ENCODE data around the gene ASB9.
"Not testable (repeated sequence)": the region's sequence is repeated elsewhere in the genome, so short reads cannot be mapped to it uniquely, and the experiment has no call there.

ASB9 gene

DNA sequence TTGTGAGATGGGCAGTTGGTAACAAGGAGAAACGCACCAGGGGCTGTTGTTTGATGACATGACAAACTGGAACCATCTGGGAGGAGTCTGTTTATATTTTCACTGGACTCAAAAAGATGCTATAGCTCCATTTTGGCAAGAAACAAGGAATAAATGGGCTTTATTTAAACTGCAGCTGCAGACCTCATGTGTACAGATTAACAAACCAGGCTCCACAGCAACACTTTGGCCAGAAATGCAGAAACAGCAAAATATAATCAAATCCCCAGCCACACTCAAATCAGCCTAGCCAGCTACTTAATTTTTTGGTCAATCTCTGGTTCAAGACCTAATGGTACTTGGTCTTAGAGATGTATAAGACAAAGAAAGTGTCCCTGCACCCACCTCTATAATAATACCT is 52.7 kb downstream of the ASB9 start:
- Mint-ChIP-seq H3K27me3 (no peaks in the 10 kb centered on the region), H3K4me3 (no peak overlapping the region), H3K9me3 (no peaks in the 10 kb centered on the region), H3K4me1 (no peaks in the 10 kb centered on the region), H3K27ac (no peak overlapping the region), H3K36me3 (no peaks in the 10 kb centered on the region)
- no peak for DNase-seq
- CTCF ChIA-PET, result no interaction called here

DNA sequence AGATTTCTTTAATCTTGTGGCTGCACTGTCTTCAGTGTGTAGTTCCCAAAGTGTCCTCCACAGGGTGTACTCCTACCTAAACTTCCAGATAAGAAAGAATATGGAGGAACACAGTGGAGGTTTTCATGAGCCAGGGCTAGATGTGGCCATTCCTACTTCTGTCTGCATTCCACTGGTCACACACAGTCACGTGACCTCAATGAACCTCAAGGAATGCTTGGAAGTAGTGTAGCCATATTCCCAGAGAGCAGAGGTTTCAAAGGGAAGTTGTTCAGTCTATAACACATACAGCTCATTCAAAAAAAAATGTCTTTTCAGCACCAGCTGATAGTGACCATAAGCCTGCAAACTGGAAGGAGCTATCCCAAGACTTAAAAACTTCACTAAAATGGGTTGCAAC is 53.6 kb downstream of the ASB9 start:
- DNase-seq, result no peak
- Mint-ChIP-seq H3K36me3 (no peaks in the 10 kb centered on the region), H3K27me3 (no peaks in the 10 kb centered on the region), H3K9me3 (no peaks in the 10 kb centered on the region), H3K27ac (no peak overlapping the region), H3K4me1 (no peaks in the 10 kb centered on the region), H3K4me3 (no peak overlapping the region)
- CTCF ChIA-PET, result no interaction called here

GRCh38 chrX:15215366-15215765 is 54.5 kb downstream of the ASB9 start:
- no peak for DNase-seq
- H3K27ac Mint-ChIP-seq, result no peak overlapping the region
- H3K9me3 Mint-ChIP-seq, result no peaks in the 10 kb centered on the region
- no peaks in the 10 kb centered on the region for H3K4me1 Mint-ChIP-seq
- CTCF ChIA-PET, result no interaction called here
- H3K27me3 Mint-ChIP-seq, result no peaks in the 10 kb centered on the region
- no peaks in the 10 kb centered on the region for H3K36me3 Mint-ChIP-seq
- no peak overlapping the region for H3K4me3 Mint-ChIP-seq

DNA sequence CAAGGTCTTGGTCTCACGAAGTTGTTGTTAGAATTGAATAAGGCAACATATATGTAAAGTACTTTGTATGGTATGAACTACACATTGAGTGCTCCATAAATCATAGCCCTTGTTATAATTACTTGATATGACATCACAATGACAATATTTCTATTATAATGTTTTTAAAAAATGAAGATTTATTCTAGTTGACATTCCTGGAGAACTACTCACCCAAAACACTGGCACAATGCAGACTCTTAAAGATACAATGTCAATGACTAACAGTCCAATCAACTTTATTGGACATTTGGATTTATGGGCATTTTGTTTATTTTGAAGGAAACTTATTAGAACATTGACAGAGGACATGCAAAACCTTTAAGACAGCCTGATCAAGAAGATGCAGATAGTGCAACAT is 55.3 kb downstream of the ASB9 start:
- Mint-ChIP-seq H3K4me1 (no peaks in the 10 kb centered on the region), H3K27ac (no peak overlapping the region), H3K9me3 (no peaks in the 10 kb centered on the region), H3K27me3 (no peaks in the 10 kb centered on the region), H3K4me3 (no peak overlapping the region), H3K36me3 (no peaks in the 10 kb centered on the region)
- CTCF ChIA-PET, result no interaction called here
- DNase-seq, result no peak

GRCh38 chrX:15209096-15209495 is 60.8 kb downstream of the ASB9 start:
- Mint-ChIP-seq H3K27me3 (no peaks in the 10 kb centered on the region), H3K9me3 (no peaks in the 10 kb centered on the region), H3K36me3 (no peaks in the 10 kb centered on the region), H3K4me3 (no peak overlapping the region), H3K27ac (no peak overlapping the region), H3K4me1 (peaks cover 21% of the 10 kb centered on the region)
- CTCF ChIA-PET, result no interaction called here
- DNase-seq, result no peak

- CTCF ChIA-PET, result no interaction called here
- Mint-ChIP-seq H3K4me1 (peaks cover 32% of the 10 kb centered on the region), H3K4me3 (no peak overlapping the region), H3K27ac (no peak overlapping the region), H3K27me3 (no peaks in the 10 kb centered on the region), H3K36me3 (no peaks in the 10 kb centered on the region), H3K9me3 (no peaks in the 10 kb centered on the region)
- DNase-seq, result no peak
Measured at GRCh38 chrX:15207994-15208393, 61.9 kb downstream of the ASB9 start.

DNA sequence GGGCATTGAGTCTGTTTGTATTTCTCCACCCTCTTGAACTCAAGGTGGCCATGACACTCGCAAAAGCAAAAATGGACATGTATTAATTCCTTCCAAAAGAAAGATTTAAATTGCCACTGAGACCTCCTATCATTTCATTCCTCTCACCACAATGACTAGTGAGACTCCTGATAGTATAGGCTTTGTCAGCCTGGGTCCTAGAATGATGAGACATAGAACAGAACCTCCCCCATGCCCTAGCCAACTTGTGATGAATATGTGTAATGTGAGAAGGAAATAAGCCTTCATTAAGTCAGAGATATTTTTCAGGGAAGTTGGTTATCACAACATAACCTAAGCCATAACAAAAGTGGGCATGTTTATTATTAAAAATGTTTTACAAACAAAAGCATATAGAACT is 62.5 kb downstream of the ASB9 start:
- Mint-ChIP-seq H3K36me3 (no peaks in the 10 kb centered on the region), H3K4me3 (no peak overlapping the region), H3K27ac (no peak overlapping the region), H3K27me3 (no peaks in the 10 kb centered on the region), H3K9me3 (no peaks in the 10 kb centered on the region), H3K4me1 (peaks cover 38% of the 10 kb centered on the region)
- DNase-seq, result no peak
- CTCF ChIA-PET, result no interaction called here

GRCh38 chrX:15206306-15206705 is 63.6 kb downstream of the ASB9 start:
- Mint-ChIP-seq H3K4me1 (peaks cover 48% of the 10 kb centered on the region), H3K9me3 (no peaks in the 10 kb centered on the region), H3K27ac (no peak overlapping the region), H3K36me3 (no peaks in the 10 kb centered on the region), H3K27me3 (no peaks in the 10 kb centered on the region), H3K4me3 (no peak overlapping the region)
- CTCF ChIA-PET, result no interaction called here
- DNase-seq, result no peak

DNA sequence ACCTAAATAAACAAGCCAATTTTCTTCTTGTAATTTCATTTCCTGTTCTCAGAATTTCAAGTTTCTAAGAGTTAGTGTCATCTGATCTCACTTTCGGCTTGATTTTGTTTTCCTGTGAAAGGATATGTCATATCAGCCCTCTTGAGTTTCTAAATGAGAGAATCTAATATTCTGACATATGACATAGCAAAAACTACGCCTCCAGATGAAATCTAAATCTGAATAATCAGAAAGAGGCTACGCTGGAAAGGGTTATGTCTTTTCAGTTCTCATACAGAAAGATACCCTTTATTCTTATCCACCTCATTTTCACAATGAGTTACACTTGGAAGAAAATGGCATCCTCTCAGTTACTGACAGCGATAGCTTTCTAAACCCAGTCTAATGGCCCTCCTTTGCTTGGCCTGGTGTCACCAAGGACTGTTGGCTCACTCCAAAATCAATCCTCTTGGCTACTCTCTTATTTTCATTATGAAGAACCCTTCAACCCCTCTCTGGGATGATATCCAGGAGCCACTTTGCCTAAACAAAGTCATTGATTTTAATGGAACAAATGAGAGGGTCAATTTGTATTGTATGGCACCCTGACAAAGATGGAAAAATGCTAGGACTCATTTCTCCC is 65.6 kb downstream of the ASB9 start:
- Mint-ChIP-seq H3K36me3 (no peaks in the 10 kb centered on the region), H3K27ac (peak overlapping the region; percentile 80), H3K9me3 (no peaks in the 10 kb centered on the region), H3K27me3 (no peaks in the 10 kb centered on the region), H3K4me1 (peaks cover 51% of the 10 kb centered on the region), H3K4me3 (no peak overlapping the region)
- no peak for DNase-seq
- CTCF ChIA-PET, result no interaction called here

GRCh38 chrX:15203694-15204093 is 66.2 kb downstream of the ASB9 start:
- H3K27me3 Mint-ChIP-seq, result no peaks in the 10 kb centered on the region
- H3K9me3 Mint-ChIP-seq, result no peaks in the 10 kb centered on the region
- H3K4me1 Mint-ChIP-seq, result peaks cover 51% of the 10 kb centered on the region
- peak overlapping the region; percentile 80 for H3K27ac Mint-ChIP-seq
- CTCF ChIA-PET, result no interaction called here
- no peak for DNase-seq
- H3K36me3 Mint-ChIP-seq, result no peaks in the 10 kb centered on the region
- no peak overlapping the region for H3K4me3 Mint-ChIP-seq

GRCh38 chrX:15202454-15203177 is 67.3 kb downstream of the ASB9 start:
- DNase-seq, result no peak
- Mint-ChIP-seq H3K36me3 (no peaks in the 10 kb centered on the region), H3K4me3 (no peak overlapping the region), H3K27ac (peak overlapping the region; percentile 80), H3K27me3 (no peaks in the 10 kb centered on the region), H3K4me1 (peaks cover 49% of the 10 kb centered on the region), H3K9me3 (no peaks in the 10 kb centered on the region)
- CTCF ChIA-PET, result no interaction called here

DNA sequence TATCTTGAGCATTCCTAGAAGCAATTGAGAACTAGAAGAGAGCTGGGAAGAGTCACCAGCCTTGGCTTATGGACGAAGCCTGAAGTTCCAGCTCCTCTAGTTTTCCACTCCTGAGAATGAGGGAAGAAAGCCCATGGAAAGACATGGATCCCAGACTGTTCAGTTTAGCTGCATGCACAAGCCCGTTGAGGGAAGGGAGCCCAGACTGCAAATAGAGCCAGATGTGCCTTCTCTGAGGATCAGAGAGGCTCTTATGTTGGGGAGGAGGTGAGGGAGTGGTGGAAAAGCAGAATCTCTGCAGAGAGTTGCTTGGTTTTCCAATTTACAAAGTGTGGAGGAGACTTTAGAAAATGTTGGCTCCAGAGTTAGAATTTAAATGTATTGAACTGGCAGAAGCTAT is 69.0 kb downstream of the ASB9 start:
- Mint-ChIP-seq H3K9me3 (no peaks in the 10 kb centered on the region), H3K27ac (no peak overlapping the region), H3K4me3 (no peak overlapping the region)

GRCh38 chrX:15198608-15199202 is 71.2 kb downstream of the ASB9 start:
- CTCF ChIA-PET, result interaction anchor here (1.5 kb wide), 1 partner anchor 55 kb away, joined by 4 read pairs; no protein-coding TSS in a partner anchor
- H3K27ac Mint-ChIP-seq, H3K9me3 Mint-ChIP-seq, H3K27me3 Mint-ChIP-seq, H3K4me3 Mint-ChIP-seq, DNase-seq, H3K36me3 Mint-ChIP-seq: not testable (repeated sequence)
- H3K4me1 Mint-ChIP-seq, result peaks cover 26% of the 10 kb centered on the region

More for the DNA sequence above, 69.0 kb downstream of the ASB9 start:
- Mint-ChIP-seq H3K27me3 (no peaks in the 10 kb centered on the region), H3K4me1 (peaks cover 42% of the 10 kb centered on the region), H3K36me3 (no peaks in the 10 kb centered on the region)
- no peak for DNase-seq
- CTCF ChIA-PET, result no interaction called here

DNA sequence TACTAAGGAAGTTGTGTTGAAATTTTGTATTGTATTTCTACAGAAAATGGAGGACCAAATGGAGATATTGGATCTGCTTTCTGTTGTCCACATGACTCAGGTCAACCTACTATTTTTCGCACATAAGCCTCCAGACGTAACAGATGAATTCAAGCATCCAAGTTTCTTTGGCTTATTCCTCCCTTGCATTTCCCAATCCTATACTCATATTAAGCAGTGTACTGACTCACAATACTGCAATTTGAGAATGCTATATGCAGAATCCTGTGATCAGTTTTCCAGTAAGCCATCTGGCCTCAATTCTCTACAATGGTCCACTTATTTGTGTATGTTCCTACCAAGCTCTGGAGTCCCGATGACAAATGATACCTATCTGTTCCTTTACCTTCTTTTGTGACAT is 75.7 kb downstream of the ASB9 start:
- Mint-ChIP-seq H3K9me3 (no peaks in the 10 kb centered on the region), H3K27ac (no peak overlapping the region), H3K4me3 (no peak overlapping the region), H3K36me3 (no peaks in the 10 kb centered on the region), H3K4me1 (no peaks in the 10 kb centered on the region), H3K27me3 (no peaks in the 10 kb centered on the region)
- DNase-seq, result no peak
- CTCF ChIA-PET, result no interaction called here

Measured in activated naive CD4-positive, alpha-beta T cell treated with anti-CD3 and anti-CD28 coated beads, Interleukin-2, amount 10 ng/mL, durations not matched to agents 7 days and 5 days (primary cell).